Right lobe of liver (tissue), 6 donors: ENCODE measurements around the gene ID3. TPM values are rescaled to one million over a fixed set of nuclear protein-coding genes. Genes with fewer than 3 reads are reported as not detected.

Experiments
- ATAC-seq, 4 donors: fragments of 200-7000 bp; cut with Tn5 transposase; one replicate each; pipeline ENCODE4 v1.9.1; 2020; ENCODE audit warnings: mild to moderate bottlenecking in 4 of 4, moderate library complexity in 4 of 4
- DNase-seq, 3 donors: peaks; one replicate each; pipeline ENCODE4 v3.0.0-alpha.2; 2020
- H3K27ac ChIP-seq, 3 donors: fragments of 200-600 bp; one replicate each; pipeline ENCODE4 v1.8.0; 2022
- H3K27me3 ChIP-seq, 2 donors: fragments of 200-600 bp; one replicate each; pipeline ENCODE4 v1.8.0; 2022
- H3K36me3 ChIP-seq, 4 donors: fragments of 200-600 bp; sonication (generic) in 1 of 4; one replicate each; pipeline versions ENCODE4 v1.5.1 to v1.8.0; 2017 to 2022; ENCODE audit warnings: control low read depth in 1 of 4
- H3K4me1 ChIP-seq, 4 donors: fragments of 200-600 bp; sonication (generic) in 1 of 4; one replicate each; pipeline versions ENCODE4 v1.5.1 to v1.8.0; 2017 to 2022; ENCODE audit warnings: control low read depth in 1 of 4
- H3K4me3 ChIP-seq, 3 donors: fragments of 200-600 bp; one replicate each; pipeline ENCODE4 v1.8.0; 2022
- H3K9me3 ChIP-seq, 4 donors: fragments of 200-600 bp; sonication (generic) in 1 of 4; one replicate each; pipeline versions ENCODE4 v1.5.1 to v1.8.0; 2017 to 2022; ENCODE audit warnings: control low read depth in 1 of 4
- POLR2A ChIP-seq: fragments of 450-650 bp; IDR thresholded peaks from one replicate; pipeline ENCODE4 v1.6.1; 2017; ENCODE audit warnings: antibody characterized with exemption, mild to moderate bottlenecking
- WGBS: methylation state at CpG from one replicate; pipeline ENCODE4 v1.1.6; 2018; ENCODE audit warnings: low coverage, low lambda C conversion rate; ENCODE audit not compliant: insufficient coverage; ENCODE audit errors: missing lambda C conversion rate; 5-methylcytosine and 5-hydroxymethylcytosine counted together
- intact Hi-C, 2 donors: fragments of 100-400 bp; cut with DNase I; formaldehyde crosslinking; loops; one replicate each; pipeline versions ENCODE4 v1.11.2 to v1.14.1; 2022
- total RNA-seq, 6 experiments: library from RNA; depleted of rRNA in 2 of 6; stranded (reverse); fragments of >200 nt in 2 of 6; fragmentation: NEBNext Ultra II Directional in 3 of 6; extraction: Animal tissue kit (Norgen Biotek cat#: 25700) in 3 of 6; gene quantifications; one replicate each; pipeline versions ENCODE4 v1.1.0 to v1.2.4, GENCODE V29; 2016 to 2023
- TF ChIP-seq, protein P1 (sequence below), 4 donors: fragments of 200-600 bp in 3 of 4; fragments of 450-650 bp in 1 of 4; IDR thresholded peaks; one replicate each; pipeline versions ENCODE4 v1.5.1 to v1.8.0; 2016 to 2022; ENCODE audit warnings: antibody characterized with exemption in 4 of 4, mild to moderate bottlenecking in 2 of 4
- donor health status: DM: no; HTN: yes; CAD: no.
- donor health status: DM: no; HTN: no; CAD: no.
- donor health status: DM: no; HTN: no; CAD: no.
- donor health status: DM: no; HTN: yes; CAD: no.
- donor health status: DM: no; HTN: yes; CAD: no.

Gene ID3
- total RNA-seq, 6 experiments from 2014 or later, result 12.7 to 44.6 (median 27.0) TPM

DNA sequence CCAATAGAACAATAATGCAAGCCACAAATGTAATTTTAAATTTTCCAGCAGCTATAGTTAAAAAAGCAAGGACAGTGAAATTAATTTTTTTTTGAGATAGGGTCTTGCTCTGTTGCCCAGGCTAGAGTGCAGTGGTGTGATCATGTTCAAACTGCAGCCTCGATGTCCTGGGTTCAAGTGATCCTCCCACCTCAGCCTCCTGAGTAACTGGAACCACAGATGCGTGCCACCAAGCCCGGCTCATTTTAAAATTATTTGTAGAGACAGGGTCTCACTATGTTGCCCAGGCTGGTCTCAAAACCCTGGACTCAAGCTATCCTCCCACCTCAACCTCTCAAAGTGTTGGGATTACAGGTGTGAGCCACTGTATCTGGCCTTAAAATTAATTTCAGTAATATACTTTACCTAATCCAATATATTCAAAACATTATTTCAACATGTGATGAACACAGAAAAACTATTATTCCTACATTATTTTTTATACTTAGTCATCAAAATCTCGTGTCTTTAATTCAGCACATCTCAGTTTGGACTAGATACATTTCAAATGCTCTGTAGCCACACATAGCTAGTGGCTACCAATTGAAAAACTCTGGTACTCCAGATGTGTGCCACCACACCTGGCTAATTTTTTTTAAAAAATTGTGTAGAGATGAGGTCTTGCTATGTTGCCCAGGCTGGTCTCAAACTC, 10.8 kb upstream of the ID3 start:
- ATAC-seq (no peak), DNase-seq (no peak)
- Histone ChIP-seq H3K27ac (no peak overlapping the region), H3K4me1 (no peaks in the 10 kb centered on the region), H3K27me3 (peaks cover 0 to 9% of the 10 kb centered on the region in 2 donors), H3K36me3 (no peaks in the 10 kb centered on the region), H3K4me3 (no peak overlapping the region), H3K9me3 (no peaks in the 10 kb centered on the region)
- 59% methylated on average over 2 of the region's 4 CpGs for WGBS
- no peak for TF ChIP-seq POLR2A
- TF ChIP-seq, protein P1, sequence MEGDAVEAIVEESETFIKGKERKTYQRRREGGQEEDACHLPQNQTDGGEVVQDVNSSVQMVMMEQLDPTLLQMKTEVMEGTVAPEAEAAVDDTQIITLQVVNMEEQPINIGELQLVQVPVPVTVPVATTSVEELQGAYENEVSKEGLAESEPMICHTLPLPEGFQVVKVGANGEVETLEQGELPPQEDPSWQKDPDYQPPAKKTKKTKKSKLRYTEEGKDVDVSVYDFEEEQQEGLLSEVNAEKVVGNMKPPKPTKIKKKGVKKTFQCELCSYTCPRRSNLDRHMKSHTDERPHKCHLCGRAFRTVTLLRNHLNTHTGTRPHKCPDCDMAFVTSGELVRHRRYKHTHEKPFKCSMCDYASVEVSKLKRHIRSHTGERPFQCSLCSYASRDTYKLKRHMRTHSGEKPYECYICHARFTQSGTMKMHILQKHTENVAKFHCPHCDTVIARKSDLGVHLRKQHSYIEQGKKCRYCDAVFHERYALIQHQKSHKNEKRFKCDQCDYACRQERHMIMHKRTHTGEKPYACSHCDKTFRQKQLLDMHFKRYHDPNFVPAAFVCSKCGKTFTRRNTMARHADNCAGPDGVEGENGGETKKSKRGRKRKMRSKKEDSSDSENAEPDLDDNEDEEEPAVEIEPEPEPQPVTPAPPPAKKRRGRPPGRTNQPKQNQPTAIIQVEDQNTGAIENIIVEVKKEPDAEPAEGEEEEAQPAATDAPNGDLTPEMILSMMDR (IDR thresholded peaks at IDR 0.05), result no peak
- intact Hi-C loops, result no loop called here

- intact Hi-C loops, result no loop called here
- DNase-seq, result no peak
- no peaks in the 10 kb centered on the region for H3K36me3 ChIP-seq
- no peaks in the 10 kb centered on the region for H3K9me3 ChIP-seq
- 42% methylated on average over 12 of the region's 16 CpGs for WGBS
- peaks cover 0 to 9% of the 10 kb centered on the region in 2 donors for H3K27me3 ChIP-seq
- peak overlapping the region; percentile 11 to 33 (median 16) for H3K4me3 ChIP-seq
- no peaks in the 10 kb centered on the region for H3K4me1 ChIP-seq
- ATAC-seq, result peak in 2 of 4 donors; percentile 15 to 34
- H3K27ac ChIP-seq, result peak overlapping the region; percentile 53 to 79 (median 73)
- TF ChIP-seq, protein P1 (IDR thresholded peaks at IDR 0.05), result no peak
- no peak for TF ChIP-seq POLR2A
Measured at GRCh38 chr1:23568608-23569383, 9.5 kb upstream of the ID3 start.

DNA sequence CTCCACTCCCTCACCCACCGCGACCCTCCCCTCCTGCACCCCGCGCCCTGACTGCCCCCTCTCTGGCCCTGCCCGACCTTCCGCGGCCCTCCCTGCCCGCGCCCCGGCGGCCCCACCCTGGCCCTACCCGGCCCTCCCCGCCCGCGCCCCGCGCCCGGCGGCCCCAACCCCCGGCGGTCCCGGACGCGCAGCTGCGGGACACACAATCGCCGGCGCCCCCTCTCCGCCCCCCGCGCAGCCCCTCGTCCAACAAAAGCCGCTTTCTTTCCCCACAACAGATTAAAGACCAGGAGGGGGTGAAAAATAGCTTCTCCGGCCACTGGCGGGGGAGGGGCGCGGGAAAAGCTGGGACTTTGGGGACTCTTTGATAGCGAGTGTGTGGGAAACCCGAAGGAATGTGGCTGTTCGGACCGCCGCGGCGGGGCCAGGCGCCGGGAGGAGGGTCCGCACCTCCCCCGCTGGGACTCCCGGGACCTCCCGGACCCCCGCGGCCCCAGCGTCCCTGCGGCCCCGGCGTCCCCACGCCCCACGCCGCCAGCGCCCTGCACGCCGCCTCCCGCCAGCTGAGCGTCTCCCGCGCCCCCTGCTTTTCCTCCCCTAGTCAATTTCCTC, 8.8 kb upstream of the ID3 start:
- H3K4me3 ChIP-seq, result peak overlapping the region; percentile 11 to 33 (median 16)
- ATAC-seq (peak; percentile 6 to 36 (median 14)), DNase-seq (no peak)
- no peaks in the 10 kb centered on the region for H3K9me3 ChIP-seq
- H3K27ac ChIP-seq, result peak overlapping the region; percentile 53 to 79 (median 73)
- H3K36me3 ChIP-seq, result no peaks in the 10 kb centered on the region
- H3K27me3 ChIP-seq, result peaks cover 0 to 9% of the 10 kb centered on the region in 2 donors
- no peak for TF ChIP-seq POLR2A
- TF ChIP-seq, protein P1 (IDR thresholded peaks at IDR 0.05), result no peak
- WGBS, result 2% methylated on average over 28 of the region's 66 CpGs
- no peaks in the 10 kb centered on the region for H3K4me1 ChIP-seq
- intact Hi-C loops, result no loop called here

- peaks cover 0 to 9% of the 10 kb centered on the region in 2 donors for H3K27me3 ChIP-seq
- TF ChIP-seq, protein P1 (IDR thresholded peaks at IDR 0.05), result no peak
- no peak for TF ChIP-seq POLR2A
- H3K27ac ChIP-seq, result peak overlapping the region in 1 of 3 donors; percentile 73
- no peaks in the 10 kb centered on the region for H3K9me3 ChIP-seq
- peak overlapping the region in 1 of 3 donors; percentile 33 for H3K4me3 ChIP-seq
- DNase-seq (no peak), ATAC-seq (peak in 3 of 4 donors; percentile 7 to 34 (median 18))
- 54% methylated on average over 6 of the region's 15 CpGs for WGBS
- no peaks in the 10 kb centered on the region for H3K36me3 ChIP-seq
- intact Hi-C loops, result no loop called here
- peaks cover 0 to under 1% (median 0%) of the 10 kb centered on the region in 4 donors for H3K4me1 ChIP-seq
Measured at GRCh38 chr1:23567629-23567995, 8.3 kb upstream of the ID3 start.
